Activated CD8-positive, alpha-beta T cell treated with anti-CD3 and anti-CD28 coated beads for 36 hours (primary cell): Measurements from ENCODE around the gene FSIP1. TPM values are rescaled to one million over a fixed set of nuclear protein-coding genes. Genes with fewer than 3 reads are reported as not detected.

Experiments
- ATAC-seq: fragments of 200-7000 bp; cut with Tn5 transposase; one replicate; pipeline ENCODE4 v1.10.0; 2021; ENCODE audit warnings: mild to moderate bottlenecking, moderate library complexity
- CTCF ChIA-PET: fragments of 350-600 bp; sonication (Branson Sonifier 250); formaldehyde crosslinking; loops from one replicate; lab custom pipeline; 2021; ENCODE audit warnings: antibody characterized with exemption; lab: Charles Lee
- POLR2A ChIA-PET: fragments of 350-600 bp; sonication (Branson Sonifier 250); formaldehyde crosslinking; loops from one replicate; lab custom pipeline; 2021; ENCODE audit warnings: antibody characterized with exemption; lab: Charles Lee
- DNase-seq: peaks from one replicate; pipeline ENCODE4 v3.0.0-alpha.2; 2020
- H3K27ac Mint-ChIP-seq: one replicate; pipeline ENCODE4 v1.8.0; 2021; ENCODE audit warnings: mild to moderate bottlenecking, mixed read lengths
- H3K27me3 Mint-ChIP-seq: one replicate; pipeline ENCODE4 v1.8.0; 2021; ENCODE audit warnings: mixed read lengths
- H3K36me3 Mint-ChIP-seq: one replicate; pipeline ENCODE4 v1.8.0; 2021; ENCODE audit warnings: low read depth, mixed read lengths
- H3K4me1 Mint-ChIP-seq: one replicate; pipeline ENCODE4 v1.8.0; 2021; ENCODE audit warnings: low read depth, mixed read lengths
- H3K4me3 Mint-ChIP-seq: one replicate; pipeline ENCODE4 v1.8.0; 2021; ENCODE audit warnings: mild to moderate bottlenecking, moderate library complexity, mixed read lengths
- H3K9me3 Mint-ChIP-seq: one replicate; pipeline ENCODE4 v1.8.0; 2021; ENCODE audit warnings: mixed read lengths
- CTCF ChIP-seq: fragments of 200-600 bp; IDR thresholded peaks from one replicate; pipeline ENCODE4 v1.8.0; 2022; ENCODE audit warnings: antibody characterized with exemption, mild to moderate bottlenecking
- intact Hi-C: fragments of 100-400 bp; cut with micrococcal nuclease; formaldehyde crosslinking; loops from one replicate; pipeline ENCODE4 v1.10.0; 2022
- total RNA-seq, 2 experiments: library from RNA; stranded (reverse); gene quantifications; one replicate each; pipeline ENCODE4 v1.2.3, GENCODE V29; 2021

Gene FSIP1
- total RNA-seq, 2 experiments from 2014 or later: 0.36 to 0.43 TPM

DNA sequence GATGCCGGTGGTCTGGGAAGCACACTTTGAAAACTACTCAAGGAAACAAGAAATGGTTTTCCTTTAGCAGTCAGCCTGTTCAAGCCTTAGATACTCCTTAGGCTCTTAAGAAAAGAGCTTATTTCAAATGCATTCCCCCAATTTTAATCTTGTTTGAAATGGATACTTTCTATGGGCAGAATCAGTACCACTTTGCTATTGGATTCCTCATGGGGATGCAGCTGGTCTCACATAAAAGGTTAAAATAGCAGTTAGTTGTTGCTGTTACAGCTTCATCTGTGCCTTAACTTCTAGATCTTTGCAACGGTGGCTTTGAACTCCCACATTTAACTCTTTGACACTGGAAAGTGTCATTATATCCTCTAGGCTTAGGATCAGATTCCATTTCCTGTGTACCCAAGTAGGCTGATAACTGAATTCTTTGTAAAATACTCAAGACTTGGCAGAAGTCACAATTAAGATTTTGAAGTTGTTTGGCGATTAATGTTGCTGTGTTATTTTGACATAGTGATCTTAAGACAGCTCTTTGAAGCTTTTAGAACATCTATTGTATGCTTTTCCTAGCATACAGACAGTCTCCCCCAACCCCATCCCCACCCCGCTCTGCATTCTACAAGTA lies 199.6 kb downstream of the FSIP1 start:
- Mint-ChIP-seq H3K4me1 (peaks cover 11% of the 10 kb centered on the region), H3K27ac (no peak overlapping the region), H3K9me3 (no peaks in the 10 kb centered on the region), H3K4me3 (no peak overlapping the region), H3K27me3 (peaks cover 34% of the 10 kb centered on the region), H3K36me3 (no peaks in the 10 kb centered on the region)
- DNase-seq (no peak), ATAC-seq (no peak)
- CTCF ChIA-PET: interaction anchor here (0.8 to 6.1 kb wide), 9 partner anchors 12 to 460 kb away, joined by 3 to 75 read pairs (median 5); no protein-coding TSS in a partner anchor
- POLR2A ChIA-PET: interaction anchor here (0.9 kb wide), 1 partner anchor 27 kb away, joined by 3 read pairs; no protein-coding TSS in a partner anchor
- intact Hi-C loops: loop anchor here (1.0 to 10.0 kb wide), 3 partner anchors 174 to 458 kb away; no protein-coding TSS in a partner anchor
- TF ChIP-seq CTCF: no peak

GRCh38 chr15:39582286-39582976 lies 200.2 kb downstream of the FSIP1 start:
- Mint-ChIP-seq H3K4me3 (no peak overlapping the region), H3K36me3 (no peaks in the 10 kb centered on the region), H3K9me3 (no peaks in the 10 kb centered on the region), H3K27ac (no peak overlapping the region), H3K4me1 (peaks cover 11% of the 10 kb centered on the region), H3K27me3 (peaks cover 37% of the 10 kb centered on the region)
- ChIA-PET CTCF (interaction anchor here (0.8 to 6.1 kb wide), 7 partner anchors 13 to 459 kb away, joined by 3 to 75 read pairs (median 5); no protein-coding TSS in a partner anchor), POLR2A (interaction anchor here (0.9 kb wide), 1 partner anchor 28 kb away, joined by 3 read pairs; no protein-coding TSS in a partner anchor)
- DNase-seq: no peak
- TF ChIP-seq CTCF: no peak
- intact Hi-C loops: loop anchor here (5.0 to 10.0 kb wide), 2 partner anchors 270 to 458 kb away; no protein-coding TSS in a partner anchor
- no peak for ATAC-seq

DNA sequence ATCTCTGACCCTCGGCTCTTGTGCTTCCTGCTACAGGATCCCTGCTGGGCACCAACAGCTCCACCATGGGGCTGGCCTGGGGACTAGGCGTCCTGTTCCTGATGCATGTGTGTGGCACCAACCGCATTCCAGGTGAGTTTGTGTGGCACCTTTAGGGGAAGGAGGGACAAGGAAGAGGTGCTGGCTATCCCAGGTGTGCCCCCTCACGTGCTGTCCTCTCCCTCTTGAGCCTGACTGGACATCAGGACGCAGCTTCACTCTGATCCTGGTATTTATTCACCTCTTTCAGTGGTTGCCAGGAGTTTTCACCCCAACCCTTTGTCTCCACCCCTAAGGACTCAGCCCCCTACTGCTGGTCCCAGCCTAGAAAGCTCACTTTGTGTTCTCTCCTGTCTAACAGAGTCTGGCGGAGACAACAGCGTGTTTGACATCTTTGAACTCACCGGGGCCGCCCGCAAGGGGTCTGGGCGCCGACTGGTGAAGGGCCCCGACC lies 200.8 kb downstream of the FSIP1 start:
- TF ChIP-seq CTCF: no peak
- H3K4me1 Mint-ChIP-seq: peaks cover 11% of the 10 kb centered on the region
- intact Hi-C loops: loop anchor here (2.0 to 10.0 kb wide), 3 partner anchors 270 to 457 kb away; no protein-coding TSS in a partner anchor
- peak; percentile 9 for DNase-seq
- no peaks in the 10 kb centered on the region for H3K36me3 Mint-ChIP-seq
- H3K4me3 Mint-ChIP-seq: peak overlapping the region; percentile 66
- H3K27me3 Mint-ChIP-seq: peaks cover 43% of the 10 kb centered on the region
- ChIA-PET POLR2A (no interaction called here), CTCF (interaction anchor here (1.0 to 6.1 kb wide), 5 partner anchors 13 to 410 kb away, joined by 4 to 75 read pairs (median 7); no protein-coding TSS in a partner anchor)
- no peak overlapping the region for H3K27ac Mint-ChIP-seq
- ATAC-seq: no peak
- H3K9me3 Mint-ChIP-seq: no peaks in the 10 kb centered on the region

- ATAC-seq: no peak
- CTCF ChIA-PET: interaction anchor here (0.8 to 6.1 kb wide), 12 partner anchors 10 to 874 kb away, joined by 3 to 75 read pairs (median 6); no protein-coding TSS in a partner anchor
- H3K4me3 Mint-ChIP-seq: peak overlapping the region; percentile 66
Observed at GRCh38 chr15:39581242-39581792, 201.3 kb downstream of the FSIP1 start.

More at GRCh38 chr15:39581242-39581792, 201.3 kb downstream of the FSIP1 start:
- TF ChIP-seq CTCF: no peak
- Mint-ChIP-seq H3K27ac (no peak overlapping the region), H3K27me3 (peaks cover 45% of the 10 kb centered on the region), H3K9me3 (no peaks in the 10 kb centered on the region), H3K36me3 (no peaks in the 10 kb centered on the region), H3K4me1 (peaks cover 11% of the 10 kb centered on the region)
- POLR2A ChIA-PET: no interaction called here
- no peak for DNase-seq
- intact Hi-C loops: loop anchor here (2.0 to 10.0 kb wide), 3 partner anchors 269 to 457 kb away; no protein-coding TSS in a partner anchor
